Thyroid gland (tissue), 4 donors: ENCODE results near the gene C10orf71. TPM values are rescaled to one million over a fixed set of nuclear protein-coding genes. Genes with fewer than 3 reads are reported as not detected.

Experiments used
- DNase-seq, 2 donors: peaks; one replicate each; pipeline ENCODE4 v3.0.0-alpha.2; 2019
- H3K27ac ChIP-seq, 3 donors: fragments of 200-600 bp; sonication (generic); 1 replicate in 2 of 3; 2 replicates in 1 of 3; pipeline ENCODE4 v1.5.1; 2016 to 2019; ENCODE audit warnings: mild to moderate bottlenecking in 1 of 3, moderate library complexity in 1 of 3
- H3K27me3 ChIP-seq: fragments of 200-600 bp; sonication (generic); one replicate; pipeline ENCODE4 v1.5.1; 2019
- H3K36me3 ChIP-seq, 2 donors: fragments of 200-600 bp; sonication (generic); one replicate each; pipeline ENCODE4 v1.5.1; 2016 to 2019
- H3K4me1 ChIP-seq, 2 donors: fragments of 200-600 bp; sonication (generic); one replicate each; pipeline ENCODE4 v1.5.1; 2017 to 2019
- H3K4me3 ChIP-seq, 3 donors: fragments of 200-600 bp; sonication (generic); replicated peaks in 1 of 3; 1 replicate in 2 of 3; 2 replicates in 1 of 3; pipeline ENCODE4 v1.5.1; 2016; ENCODE audit warnings: mild to moderate bottlenecking in 1 of 3
- H3K9me3 ChIP-seq: fragments of 200-600 bp; sonication (generic); one replicate; pipeline ENCODE4 v1.5.1; 2017
- CTCF ChIP-seq, 6 experiments: fragments of 200-600 bp in 3 of 6; fragments of 450-650 bp in 3 of 6; sonication (generic) in 3 of 6; IDR thresholded peaks; one replicate each; pipeline ENCODE4 v1.5.1; 2016 to 2019; ENCODE audit warnings: antibody characterized with exemption in 6 of 6, mild to moderate bottlenecking in 2 of 6, inconsistent platforms in 1 of 6, moderate library complexity in 1 of 6
- POLR2A ChIP-seq, 2 donors: fragments of 450-650 bp; IDR thresholded peaks; one replicate each; pipeline ENCODE4 v1.6.1; 2017; ENCODE audit warnings: antibody characterized with exemption in 2 of 2, mild to moderate bottlenecking in 2 of 2, moderate library complexity in 1 of 2
- WGBS, 2 donors: methylation state at CpG; one replicate each; pipeline ENCODE4 v1.1.5; 2017; 5-methylcytosine and 5-hydroxymethylcytosine counted together
- intact Hi-C: fragments of 100-400 bp; cut with DNase I; formaldehyde crosslinking; loops from one replicate; pipeline ENCODE4 v1.15.1; 2023
- total RNA-seq, 4 donors: library from RNA; depleted of rRNA; stranded (reverse); fragments of >200 nt; gene quantifications; one replicate each; pipeline ENCODE4 v1.2.3, GENCODE V29; 2016

The C10orf71 gene
- total RNA-seq, 4 donors from 2014 or later, result not detected

- TF ChIP-seq CTCF (IDR thresholded peaks at IDR 0.05) (no peak), POLR2A (IDR thresholded peaks at IDR 0.05) (no peak)
- H3K27me3 ChIP-seq, result no peaks in the 10 kb centered on the region
- no peak overlapping the region for H3K4me3 ChIP-seq
- H3K27ac ChIP-seq, result no peak overlapping the region
- 63 to 67% methylated on average over 3 of the region's 3 CpGs for WGBS, 2 donors
- H3K4me1 ChIP-seq, result no peaks in the 10 kb centered on the region
- no peaks in the 10 kb centered on the region for H3K9me3 ChIP-seq
- no peak for DNase-seq
- no peaks in the 10 kb centered on the region for H3K36me3 ChIP-seq
- intact Hi-C loops, result no loop called here
These were observed 32.5 kb downstream of the C10orf71 start for GRCh38 chr10:49331431-49331830.

- TF ChIP-seq POLR2A (IDR thresholded peaks at IDR 0.05), result no peak
- no peak for TF ChIP-seq CTCF (IDR thresholded peaks at IDR 0.05)
- no peaks in the 10 kb centered on the region for H3K36me3 ChIP-seq
- WGBS, 2 donors, result 81 to 82% methylated on average over 4 of the region's 4 CpGs
- intact Hi-C loops, result no loop called here
- no peaks in the 10 kb centered on the region for H3K27me3 ChIP-seq
- no peak for DNase-seq
- H3K27ac ChIP-seq, result no peak overlapping the region
- no peaks in the 10 kb centered on the region for H3K4me1 ChIP-seq
- no peak overlapping the region for H3K4me3 ChIP-seq
- H3K9me3 ChIP-seq, result no peaks in the 10 kb centered on the region
These were observed 33.4 kb downstream of the C10orf71 start for GRCh38 chr10:49332333-49332732.

- no peak overlapping the region for H3K4me3 ChIP-seq
- DNase-seq, result no peak
- no peaks in the 10 kb centered on the region for H3K4me1 ChIP-seq
- H3K27me3 ChIP-seq, result no peaks in the 10 kb centered on the region
- WGBS, 2 donors, result 92% methylated on average over 6 of the region's 6 CpGs
- no peaks in the 10 kb centered on the region for H3K9me3 ChIP-seq
- TF ChIP-seq CTCF (IDR thresholded peaks at IDR 0.05), result no peak
- TF ChIP-seq POLR2A (IDR thresholded peaks at IDR 0.05), result no peak
- no peaks in the 10 kb centered on the region for H3K36me3 ChIP-seq
- H3K27ac ChIP-seq, result no peak overlapping the region
- intact Hi-C loops, result no loop called here
These were observed 33.8 kb downstream of the C10orf71 start for GRCh38 chr10:49332768-49333167.

GRCh38 chr10:49333192-49333591, 34.2 kb downstream of the C10orf71 start:
- Histone ChIP-seq H3K9me3 (no peaks in the 10 kb centered on the region), H3K36me3 (no peaks in the 10 kb centered on the region), H3K27ac (no peak overlapping the region), H3K4me3 (no peak overlapping the region), H3K27me3 (no peaks in the 10 kb centered on the region), H3K4me1 (no peaks in the 10 kb centered on the region)
- intact Hi-C loops, result no loop called here
- 86 to 88% methylated on average over 6 of the region's 6 CpGs for WGBS, 2 donors
- DNase-seq, result no peak
- no peak for TF ChIP-seq POLR2A (IDR thresholded peaks at IDR 0.05)

GRCh38 chr10:49334964-49335363, 36.0 kb downstream of the C10orf71 start:
- H3K9me3 ChIP-seq, result no peaks in the 10 kb centered on the region
- H3K27me3 ChIP-seq, result no peaks in the 10 kb centered on the region
- DNase-seq, result no peak
- intact Hi-C loops, result no loop called here
- H3K27ac ChIP-seq, result no peak overlapping the region
- no peak overlapping the region for H3K4me3 ChIP-seq
- TF ChIP-seq POLR2A (IDR thresholded peaks at IDR 0.05) (no peak), CTCF (IDR thresholded peaks at IDR 0.05) (no peak)
- no peaks in the 10 kb centered on the region for H3K4me1 ChIP-seq
- H3K36me3 ChIP-seq, result no peaks in the 10 kb centered on the region

GRCh38 chr10:49335364-49335972, 36.5 kb downstream of the C10orf71 start:
- Histone ChIP-seq H3K27ac (no peak overlapping the region), H3K4me1 (no peaks in the 10 kb centered on the region), H3K9me3 (no peaks in the 10 kb centered on the region), H3K27me3 (no peaks in the 10 kb centered on the region), H3K36me3 (no peaks in the 10 kb centered on the region), H3K4me3 (no peak overlapping the region)
- TF ChIP-seq CTCF (IDR thresholded peaks at IDR 0.05) (no peak), POLR2A (IDR thresholded peaks at IDR 0.05) (no peak)
- intact Hi-C loops, result no loop called here
- 72 to 78% methylated on average over 1 of the region's 1 CpG for WGBS, 2 donors
- DNase-seq, result no peak
